Cardiac muscle cell (in vitro differentiated cells and primary cell): ENCODE results near the gene MTMR3. TPM values are rescaled to one million over a fixed set of nuclear protein-coding genes. Genes with fewer than 3 reads are reported as not detected.

Experiments
- DNase-seq, 2 donors: peaks; one replicate each; pipeline versions ENCODE4 v3.0.0 to v3.0.0-alpha.2; 2010 to 2017; ENCODE audit warnings: low read depth in 1 of 2, low spot score in 1 of 2
- H3K27ac ChIP-seq: fragments of 200-600 bp; sonication (generic); 2 replicates; pipeline ENCODE4 v1.5.1; 2016
- H3K27me3 ChIP-seq: fragments of 200-600 bp; sonication (generic); 2 replicates; pipeline ENCODE4 v1.6.0; 2016; ENCODE audit warnings: control low read depth
- H3K36me3 ChIP-seq: fragments of 200-600 bp; sonication (generic); 2 replicates; pipeline ENCODE4 v1.5.1; 2016; ENCODE audit warnings: control low read depth
- H3K4me1 ChIP-seq: fragments of 200-600 bp; sonication (generic); 2 replicates; pipeline ENCODE4 v1.8.1; 2017; ENCODE audit warnings: low read depth, mild to moderate bottlenecking, mixed run types
- H3K4me3 ChIP-seq: fragments of 200-600 bp; sonication (generic); 2 replicates; pipeline ENCODE4 v1.5.1; 2016; ENCODE audit warnings: mild to moderate bottlenecking
- H3K9me3 ChIP-seq: fragments of 200-600 bp; sonication (generic); 2 replicates; pipeline ENCODE4 v1.5.1; 2017; ENCODE audit warnings: low read depth, mild to moderate bottlenecking, control low read depth
- polyA plus RNA-seq: library from polyadenylated mRNA; unstranded; fragments of >200 nt; fragmentation: Nextera tagmentation; extraction: Ambion mirVana; gene quantifications from 2 replicates; pipeline ENCODE4 v1.2.1, GENCODE V29; 2016
- total RNA-seq: library from RNA; depleted of rRNA; stranded (reverse); fragments of >200 nt; gene quantifications from 2 replicates; pipeline ENCODE4 v1.2.3, GENCODE V29; 2016
- TF ChIP-seq, protein P1 (sequence below): IDR thresholded peaks from 2 replicates; pipeline ENCODE4 v1.5.1; 2012; ENCODE audit warnings: low read depth, mild to moderate bottlenecking, low read length

Gene MTMR3
- total and polyA plus RNA-seq, 2 experiments from 2014 or later: 10.1 to 22.0 TPM

DNA sequence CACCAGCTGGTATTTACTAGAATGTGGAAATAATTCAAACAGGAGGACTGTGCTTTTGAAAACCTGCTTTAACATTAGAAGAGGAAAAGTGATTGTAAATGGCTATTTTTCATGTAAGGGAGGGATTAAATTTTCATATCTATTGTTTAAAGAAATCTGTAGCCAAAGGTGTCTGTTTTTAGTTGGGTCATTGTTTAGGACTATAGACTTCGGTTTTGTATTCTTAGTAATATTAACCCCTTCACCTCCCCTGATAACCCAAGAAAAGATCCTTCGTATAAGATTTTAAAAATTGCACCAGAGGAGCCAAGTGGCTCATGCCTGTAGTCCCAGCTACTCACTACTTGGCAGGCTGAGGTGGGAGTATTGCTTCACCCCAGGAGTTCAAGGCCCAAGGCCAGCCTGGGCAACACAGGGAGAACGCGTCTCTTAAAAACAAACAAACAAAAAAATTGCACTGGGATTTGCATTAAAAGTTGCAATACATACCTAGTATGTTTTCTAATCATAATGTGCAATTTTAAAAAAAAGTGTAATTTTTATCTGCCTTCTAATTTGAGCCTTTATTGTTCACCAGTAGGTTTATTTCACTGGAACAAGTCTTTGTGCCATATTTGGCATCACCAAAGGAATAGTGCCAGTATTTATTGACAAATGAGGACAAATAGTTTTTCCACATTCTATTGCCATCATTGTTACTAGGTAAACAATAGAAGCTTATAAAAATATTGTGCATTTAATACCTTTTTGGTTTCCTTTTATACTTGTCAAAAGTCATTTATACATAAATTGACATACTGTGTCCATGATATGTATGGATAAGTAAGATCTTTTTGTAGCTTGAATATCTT is 34.3 kb downstream of the MTMR3 start:
- Histone ChIP-seq H3K4me1 (no peaks in the 10 kb centered on the region), H3K36me3 (no peaks in the 10 kb centered on the region), H3K4me3 (no peak overlapping the region), H3K27me3 (no peaks in the 10 kb centered on the region), H3K9me3 (no peaks in the 10 kb centered on the region), H3K27ac (no peak overlapping the region)
- peak in 1 of 2 donors; percentile 64 for DNase-seq
- TF ChIP-seq, protein P1, sequence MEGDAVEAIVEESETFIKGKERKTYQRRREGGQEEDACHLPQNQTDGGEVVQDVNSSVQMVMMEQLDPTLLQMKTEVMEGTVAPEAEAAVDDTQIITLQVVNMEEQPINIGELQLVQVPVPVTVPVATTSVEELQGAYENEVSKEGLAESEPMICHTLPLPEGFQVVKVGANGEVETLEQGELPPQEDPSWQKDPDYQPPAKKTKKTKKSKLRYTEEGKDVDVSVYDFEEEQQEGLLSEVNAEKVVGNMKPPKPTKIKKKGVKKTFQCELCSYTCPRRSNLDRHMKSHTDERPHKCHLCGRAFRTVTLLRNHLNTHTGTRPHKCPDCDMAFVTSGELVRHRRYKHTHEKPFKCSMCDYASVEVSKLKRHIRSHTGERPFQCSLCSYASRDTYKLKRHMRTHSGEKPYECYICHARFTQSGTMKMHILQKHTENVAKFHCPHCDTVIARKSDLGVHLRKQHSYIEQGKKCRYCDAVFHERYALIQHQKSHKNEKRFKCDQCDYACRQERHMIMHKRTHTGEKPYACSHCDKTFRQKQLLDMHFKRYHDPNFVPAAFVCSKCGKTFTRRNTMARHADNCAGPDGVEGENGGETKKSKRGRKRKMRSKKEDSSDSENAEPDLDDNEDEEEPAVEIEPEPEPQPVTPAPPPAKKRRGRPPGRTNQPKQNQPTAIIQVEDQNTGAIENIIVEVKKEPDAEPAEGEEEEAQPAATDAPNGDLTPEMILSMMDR: no peak

DNA sequence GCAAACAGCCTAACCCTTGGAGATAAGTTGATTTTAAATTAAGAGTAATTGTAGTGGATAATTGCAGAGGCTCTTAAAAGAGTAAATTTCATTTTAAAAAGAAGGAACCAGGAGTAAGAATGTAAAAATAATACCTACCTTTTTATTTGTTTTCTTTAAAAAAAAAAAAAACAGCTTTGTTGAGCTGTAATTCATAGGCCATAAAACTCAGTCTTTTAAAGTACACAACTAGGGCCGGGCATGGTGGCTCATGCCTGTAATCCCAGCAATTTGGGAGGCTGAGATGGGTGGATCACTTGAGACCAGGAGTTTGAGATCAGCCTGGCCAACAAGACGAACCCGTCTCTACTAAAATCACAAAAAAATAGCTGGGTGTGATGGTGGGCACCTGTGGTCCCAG is 42.4 kb downstream of the MTMR3 start:
- no peak for DNase-seq
- Histone ChIP-seq H3K4me1 (no peaks in the 10 kb centered on the region), H3K9me3 (no peaks in the 10 kb centered on the region), H3K4me3 (no peak overlapping the region), H3K27me3 (no peaks in the 10 kb centered on the region), H3K27ac (no peak overlapping the region), H3K36me3 (no peaks in the 10 kb centered on the region)
- TF ChIP-seq, protein P1: no peak

DNA sequence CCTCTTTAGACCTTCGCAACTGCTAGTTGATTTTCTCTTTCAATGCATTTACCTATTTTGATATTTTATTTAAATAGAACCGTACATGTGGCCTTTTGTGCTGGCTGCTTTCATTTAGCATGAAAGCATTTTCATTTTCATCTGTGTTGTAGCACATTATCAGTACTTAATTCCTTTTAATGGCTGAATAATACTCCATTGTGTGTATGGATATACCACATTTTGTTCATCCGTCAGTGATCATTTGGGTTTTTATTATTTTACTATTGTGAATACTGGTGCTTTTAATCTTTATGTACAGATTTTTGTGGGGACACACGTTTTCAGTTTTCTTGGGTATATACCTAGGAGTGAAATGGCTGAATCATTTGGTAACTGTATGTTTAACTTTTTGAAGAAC is 43.1 kb downstream of the MTMR3 start:
- DNase-seq: no peak
- H3K4me3 ChIP-seq: no peak overlapping the region
- TF ChIP-seq, protein P1: no peak
- no peak overlapping the region for H3K27ac ChIP-seq
- no peaks in the 10 kb centered on the region for H3K9me3 ChIP-seq
- no peaks in the 10 kb centered on the region for H3K27me3 ChIP-seq
- H3K4me1 ChIP-seq: no peaks in the 10 kb centered on the region
- no peaks in the 10 kb centered on the region for H3K36me3 ChIP-seq

DNA sequence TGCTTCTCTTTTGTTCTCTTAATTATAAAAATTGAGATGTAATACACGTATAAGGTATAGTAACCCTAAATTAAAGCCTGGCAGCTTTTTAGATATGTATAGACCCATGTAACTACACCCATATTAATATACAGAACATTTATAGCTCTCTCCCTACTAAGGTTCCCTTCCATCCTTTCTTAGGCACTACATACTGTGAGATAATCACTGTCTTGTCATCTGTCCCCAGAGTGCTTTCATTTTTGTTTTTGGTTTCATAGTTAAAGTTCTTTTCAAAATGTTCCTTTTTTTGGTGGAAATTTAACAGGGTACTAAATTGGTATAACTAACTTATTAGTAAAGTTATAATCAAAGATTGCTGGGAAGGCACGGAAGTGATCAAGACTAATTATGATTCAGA is 49.2 kb downstream of the MTMR3 start:
- Histone ChIP-seq H3K27ac (no peak overlapping the region), H3K9me3 (no peaks in the 10 kb centered on the region), H3K27me3 (no peaks in the 10 kb centered on the region), H3K36me3 (no peaks in the 10 kb centered on the region), H3K4me3 (no peak overlapping the region), H3K4me1 (peaks cover 10% of the 10 kb centered on the region)
- DNase-seq: no peak
- TF ChIP-seq, protein P1: no peak

DNA sequence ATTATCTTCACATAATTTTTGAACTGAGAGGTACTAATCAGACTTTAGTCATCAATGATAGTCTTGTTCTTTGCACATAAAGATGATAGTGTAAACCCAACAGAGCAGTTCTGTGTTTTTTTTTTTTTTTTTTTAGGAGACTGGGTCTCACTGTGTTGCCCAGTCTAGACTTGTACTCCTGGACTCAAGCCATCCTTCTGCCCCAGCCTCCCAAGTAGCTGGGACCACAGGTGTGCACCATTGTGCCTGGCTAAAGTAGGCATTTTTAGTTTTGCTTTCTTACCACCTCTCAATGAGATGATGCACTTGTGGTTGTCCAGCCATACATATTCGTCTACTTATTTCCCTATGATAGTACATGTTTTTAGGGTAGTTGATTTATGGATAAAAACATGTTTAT is 50.6 kb downstream of the MTMR3 start:
- no peaks in the 10 kb centered on the region for H3K36me3 ChIP-seq
- H3K27me3 ChIP-seq: no peaks in the 10 kb centered on the region
- no peaks in the 10 kb centered on the region for H3K9me3 ChIP-seq
- peaks cover 10% of the 10 kb centered on the region for H3K4me1 ChIP-seq
- TF ChIP-seq, protein P1: no peak
- no peak overlapping the region for H3K27ac ChIP-seq
- no peak for DNase-seq
- no peak overlapping the region for H3K4me3 ChIP-seq
